GM12878 (cell line): ENCODE data around the gene CDC123. TPM values are rescaled to one million over a fixed set of nuclear protein-coding genes. Genes with fewer than 3 reads are reported as not detected.

ENCODE experiments used
- ATAC-seq: fragments of 200-7000 bp; cut with Tn5 transposase; 3 replicates; pipeline ENCODE4 v1.9.1; 2020; ENCODE audit warnings: mild to moderate bottlenecking, moderate library complexity
- BruUV-seq: library from RNA; stranded (reverse); fragments of 400-500 nt; replicated peaks from 2 replicates; lab custom pipeline; 2021; lab: Mats Ljungman, UMichigan
- CTCF ChIA-PET: fragments of 300-600 bp; sonication (Branson Sonifier 250); formaldehyde crosslinking; extraction: SDS; loops from one replicate; lab custom pipeline; 2021; ENCODE audit warnings: inconsistent platforms; lab: Yijun Ruan, JAX
- POLR2A ChIA-PET: fragments of 350-600 bp; formaldehyde crosslinking; extraction: SDS; loops from one replicate; lab custom pipeline; 2021; ENCODE audit warnings: inconsistent platforms; lab: Charles Lee
- RAD21 ChIA-PET: fragments of 300-600 bp; sonication (Branson Sonifier 250); formaldehyde crosslinking; loops from one replicate; lab custom pipeline; 2023; ENCODE audit warnings: antibody characterized with exemption; ENCODE audit not compliant: unreplicated experiment; lab: Charles Lee
- SMC1A ChIA-PET: fragments of 300-600 bp; sonication (Branson Sonifier 250); formaldehyde crosslinking; loops from one replicate; lab custom pipeline; 2023; ENCODE audit not compliant: unreplicated experiment, uncharacterized antibody; lab: Charles Lee
- DNase-seq: peaks from one replicate; pipeline ENCODE4 v3.0.0-alpha.2; 2011; ENCODE audit warnings: low read depth, low spot score
- FAIRE-seq: peaks from 3 replicates; lab custom pipeline; 2011; peaks lifted over from hg19 to GRCh38; lab: Jason Lieb, UNC
- H2AFZ ChIP-seq: 2 replicates; pipeline ENCODE4 v1.6.0; 2011; ENCODE audit warnings: low read depth, low read length, control low read depth; ENCODE audit not compliant: control insufficient read depth
- H3K27ac ChIP-seq: 2 replicates; pipeline ENCODE4 v1.5.1; 2011; ENCODE audit warnings: control low read depth; ENCODE audit not compliant: control insufficient read depth, insufficient read depth
- H3K27me3 ChIP-seq, 2 experiments: replicated peaks in 1 of 2; 2 replicates each; pipeline versions ENCODE4 v1.6.0 to v1.6.1; 2011; ENCODE audit warnings: low read length in 1 of 2; ENCODE audit not compliant: control insufficient read depth in 2 of 2, insufficient read depth in 2 of 2
- H3K36me3 ChIP-seq, 2 experiments: 2 replicates each; pipeline ENCODE4 v1.5.1; 2011; ENCODE audit warnings: low read length in 1 of 2; ENCODE audit not compliant: control insufficient read depth in 2 of 2, insufficient read depth in 2 of 2
- H3K4me1 ChIP-seq: 2 replicates; pipeline ENCODE4 v1.6.1; 2011; ENCODE audit warnings: mild to moderate bottlenecking, low read length, moderate library complexity, mixed read lengths; ENCODE audit not compliant: control insufficient read depth, insufficient read depth
- H3K4me2 ChIP-seq: 2 replicates; pipeline ENCODE4 v1.6.0; 2011; ENCODE audit warnings: control low read depth; ENCODE audit not compliant: control insufficient read depth, insufficient read depth
- H3K4me3 ChIP-seq: fragments of 200-600 bp; sonication (generic); 2 replicates; pipeline ENCODE4 v1.5.1; 2016
- H3K79me2 ChIP-seq: 2 replicates; pipeline ENCODE4 v1.6.0; 2011; ENCODE audit warnings: low read length; ENCODE audit not compliant: control insufficient read depth, insufficient read depth
- H3K9ac ChIP-seq: 2 replicates; pipeline ENCODE4 v1.8.0; 2011; ENCODE audit warnings: low read length, control low read depth, mixed read lengths; ENCODE audit not compliant: control insufficient read depth, insufficient read depth
- H3K9me3 ChIP-seq: replicated peaks from 3 replicates; pipeline ENCODE4 v1.5.1; 2011; ENCODE audit warnings: mild to moderate bottlenecking, low read length; ENCODE audit not compliant: control insufficient read depth, insufficient read depth
- H4K20me1 ChIP-seq: 2 replicates; pipeline ENCODE4 v1.6.0; 2011; ENCODE audit not compliant: control insufficient read depth, insufficient read depth
- CHD1 ChIP-seq: IDR thresholded peaks from 2 replicates; pipeline ENCODE4 v1.6.1; 2012; ENCODE audit warnings: low read depth, low read length, improper control_type of control experiment
- EED ChIP-seq: sonication (generic); IDR thresholded peaks from 2 replicates; pipeline ENCODE4 v1.6.1; 2016; ENCODE audit warnings: antibody characterized with exemption, low read depth
- HCFC1 ChIP-seq: fragments of 150-350 bp; IDR thresholded peaks from 2 replicates; pipeline ENCODE4 v1.6.1; 2014; ENCODE audit warnings: low read length
- IKZF2 ChIP-seq, 2 experiments: fragments of 450-650 bp; IDR thresholded peaks; 2 replicates each; pipeline ENCODE4 v1.6.1; 2017; ENCODE audit warnings: mild to moderate bottlenecking in 2 of 2, moderate library complexity in 2 of 2
- PAX5 ChIP-seq: IDR thresholded peaks from 2 replicates; pipeline ENCODE4 v1.6.1; 2011; ENCODE audit warnings: low read depth, low read length, borderline replicate concordance
- POLR2A ChIP-seq: IDR thresholded peaks from 2 replicates; pipeline ENCODE4 v1.6.1; 2011; ENCODE audit warnings: low read depth, mild to moderate bottlenecking, low read length
- RBBP5 ChIP-seq: fragments of 200-600 bp; sonication (generic); conservative IDR thresholded peaks from 2 replicates; pipeline ENCODE4 v1.6.1; 2016
- TAF1 ChIP-seq: IDR thresholded peaks from 2 replicates; pipeline ENCODE4 v1.6.1; 2011; ENCODE audit warnings: mild to moderate bottlenecking, low read depth, low read length, borderline replicate concordance
- WGBS: methylation state at CpG from one replicate; pipeline ENCODE4 v1.1.6; 2016; ENCODE audit warnings: low lambda C conversion rate; ENCODE audit not compliant: insufficient replicate concordance, insufficient coverage; ENCODE audit errors: missing lambda C conversion rate; 5-methylcytosine and 5-hydroxymethylcytosine counted together
- in situ Hi-C: fragments of 300-500 bp; cut with MboI; formaldehyde crosslinking; loops from 9 replicates; pipeline ENCODE4 v1.14.3; 2018; ENCODE audit warnings: mixed read lengths
- intact Hi-C: fragments of 100-400 bp; cut with micrococcal nuclease; formaldehyde crosslinking; loops from one replicate; pipeline ENCODE4 v1.14.2; 2022; ENCODE audit not compliant: unreplicated experiment
- polyA plus RNA-seq, 11 experiments: library from polyadenylated mRNA; depleted of rRNA in 4 of 11; unstranded in 6 of 11; stranded (reverse) in 5 of 11; fragments of >200 nt; fragmentation: Nextera tagmentation in 4 of 11; fragmentation: Illumina TruSeq in 1 of 11; extraction: Ambion mirVana in 4 of 11; extraction: Trizol in 1 of 11; gene quantifications; 1 replicate in 1 of 11; 2 replicates in 10 of 11; pipeline versions ENCODE4 v1.2.1 to v1.2.3, GENCODE V29; 2011 to 2016; ENCODE audit warnings: inconsistent platforms in 2 of 11, missing spikeins in 2 of 11, low read depth in 1 of 11
- total RNA-seq, 4 experiments: library from RNA; depleted of rRNA in 3 of 4; stranded (reverse); fragments of >200 nt in 3 of 4; fragmentation: Illumina TruSeq in 1 of 4; extraction: Trizol in 1 of 4; gene quantifications; 2 replicates each; pipeline versions ENCODE4 v1.2.1 to v1.2.3, GENCODE V29; 2013 to 2021
- TF ChIP-seq, protein P1 (sequence below): fragments of 450-650 bp; IDR thresholded peaks from 2 replicates; pipeline ENCODE4 v1.6.1; 2017; ENCODE audit warnings: mild to moderate bottlenecking, moderate library complexity
- TF ChIP-seq, protein P2 (sequence below): fragments of 450-650 bp; IDR thresholded peaks from 2 replicates; pipeline ENCODE4 v1.6.1; 2017; ENCODE audit warnings: mild to moderate bottlenecking
- TF ChIP-seq, protein P3 (sequence below): IDR thresholded peaks from 2 replicates; pipeline ENCODE4 v1.6.1; 2011; ENCODE audit warnings: borderline replicate concordance, low read depth, mild to moderate bottlenecking, moderate library complexity, low read length; ENCODE audit not compliant: insufficient read depth, poor library complexity, severe bottlenecking
- TF ChIP-seq, protein P4 (sequence below): IDR thresholded peaks from 2 replicates; pipeline ENCODE4 v1.6.1; 2012; ENCODE audit warnings: improper control_type of control experiment, low read depth, low read length; ENCODE audit not compliant: insufficient replicate concordance

CDC123 gene
- total and polyA plus RNA-seq, 10 of the 15 experiments (the other 5 are each of a cell fraction or from before 2014, with no cell fraction given), result 128 to 360 (median 209) TPM

DNA sequence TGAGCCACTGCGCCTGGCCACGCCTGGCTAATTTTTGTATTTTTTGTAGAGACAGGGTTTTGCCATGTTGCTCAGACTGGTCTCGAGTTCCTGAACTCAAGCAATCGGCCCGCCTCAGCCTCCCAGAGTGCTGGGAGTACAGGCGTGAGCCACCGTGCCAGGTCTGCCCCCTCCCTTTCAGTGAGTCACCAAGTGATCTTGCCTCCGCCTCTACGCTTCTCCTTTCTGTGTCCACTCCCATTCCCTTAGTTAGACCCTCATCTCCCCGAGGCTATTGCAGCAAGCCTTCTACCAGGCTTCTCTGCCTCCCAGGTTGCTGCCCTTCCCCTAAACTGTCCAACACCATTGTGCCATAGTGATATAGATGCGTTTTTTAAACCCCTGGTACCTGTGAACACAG, 32.9 kb downstream of the CDC123 start:
- DNase-seq, result no peak
- TF ChIP-seq IKZF2 (IDR thresholded peaks at IDR 0.05), result no peak
- TF ChIP-seq, protein P1, sequence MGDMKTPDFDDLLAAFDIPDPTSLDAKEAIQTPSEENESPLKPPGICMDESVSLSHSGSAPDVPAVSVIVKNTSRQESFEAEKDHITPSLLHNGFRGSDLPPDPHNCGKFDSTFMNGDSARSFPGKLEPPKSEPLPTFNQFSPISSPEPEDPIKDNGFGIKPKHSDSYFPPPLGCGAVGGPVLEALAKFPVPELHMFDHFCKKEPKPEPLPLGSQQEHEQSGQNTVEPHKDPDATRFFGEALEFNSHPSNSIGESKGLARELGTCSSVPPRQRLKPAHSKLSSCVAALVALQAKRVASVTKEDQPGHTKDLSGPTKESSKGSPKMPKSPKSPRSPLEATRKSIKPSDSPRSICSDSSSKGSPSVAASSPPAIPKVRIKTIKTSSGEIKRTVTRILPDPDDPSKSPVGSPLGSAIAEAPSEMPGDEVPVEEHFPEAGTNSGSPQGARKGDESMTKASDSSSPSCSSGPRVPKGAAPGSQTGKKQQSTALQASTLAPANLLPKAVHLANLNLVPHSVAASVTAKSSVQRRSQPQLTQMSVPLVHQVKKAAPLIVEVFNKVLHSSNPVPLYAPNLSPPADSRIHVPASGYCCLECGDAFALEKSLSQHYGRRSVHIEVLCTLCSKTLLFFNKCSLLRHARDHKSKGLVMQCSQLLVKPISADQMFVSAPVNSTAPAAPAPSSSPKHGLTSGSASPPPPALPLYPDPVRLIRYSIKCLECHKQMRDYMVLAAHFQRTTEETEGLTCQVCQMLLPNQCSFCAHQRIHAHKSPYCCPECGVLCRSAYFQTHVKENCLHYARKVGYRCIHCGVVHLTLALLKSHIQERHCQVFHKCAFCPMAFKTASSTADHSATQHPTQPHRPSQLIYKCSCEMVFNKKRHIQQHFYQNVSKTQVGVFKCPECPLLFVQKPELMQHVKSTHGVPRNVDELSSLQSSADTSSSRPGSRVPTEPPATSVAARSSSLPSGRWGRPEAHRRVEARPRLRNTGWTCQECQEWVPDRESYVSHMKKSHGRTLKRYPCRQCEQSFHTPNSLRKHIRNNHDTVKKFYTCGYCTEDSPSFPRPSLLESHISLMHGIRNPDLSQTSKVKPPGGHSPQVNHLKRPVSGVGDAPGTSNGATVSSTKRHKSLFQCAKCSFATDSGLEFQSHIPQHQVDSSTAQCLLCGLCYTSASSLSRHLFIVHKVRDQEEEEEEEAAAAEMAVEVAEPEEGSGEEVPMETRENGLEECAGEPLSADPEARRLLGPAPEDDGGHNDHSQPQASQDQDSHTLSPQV, result no peak
- TF ChIP-seq HCFC1, result no peak
- no peak for TF ChIP-seq RBBP5
- TF ChIP-seq, protein P2, sequence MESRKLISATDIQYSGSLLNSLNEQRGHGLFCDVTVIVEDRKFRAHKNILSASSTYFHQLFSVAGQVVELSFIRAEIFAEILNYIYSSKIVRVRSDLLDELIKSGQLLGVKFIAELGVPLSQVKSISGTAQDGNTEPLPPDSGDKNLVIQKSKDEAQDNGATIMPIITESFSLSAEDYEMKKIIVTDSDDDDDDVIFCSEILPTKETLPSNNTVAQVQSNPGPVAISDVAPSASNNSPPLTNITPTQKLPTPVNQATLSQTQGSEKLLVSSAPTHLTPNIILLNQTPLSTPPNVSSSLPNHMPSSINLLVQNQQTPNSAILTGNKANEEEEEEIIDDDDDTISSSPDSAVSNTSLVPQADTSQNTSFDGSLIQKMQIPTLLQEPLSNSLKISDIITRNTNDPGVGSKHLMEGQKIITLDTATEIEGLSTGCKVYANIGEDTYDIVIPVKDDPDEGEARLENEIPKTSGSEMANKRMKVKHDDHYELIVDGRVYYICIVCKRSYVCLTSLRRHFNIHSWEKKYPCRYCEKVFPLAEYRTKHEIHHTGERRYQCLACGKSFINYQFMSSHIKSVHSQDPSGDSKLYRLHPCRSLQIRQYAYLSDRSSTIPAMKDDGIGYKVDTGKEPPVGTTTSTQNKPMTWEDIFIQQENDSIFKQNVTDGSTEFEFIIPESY, result no peak
- TF ChIP-seq, protein P3, sequence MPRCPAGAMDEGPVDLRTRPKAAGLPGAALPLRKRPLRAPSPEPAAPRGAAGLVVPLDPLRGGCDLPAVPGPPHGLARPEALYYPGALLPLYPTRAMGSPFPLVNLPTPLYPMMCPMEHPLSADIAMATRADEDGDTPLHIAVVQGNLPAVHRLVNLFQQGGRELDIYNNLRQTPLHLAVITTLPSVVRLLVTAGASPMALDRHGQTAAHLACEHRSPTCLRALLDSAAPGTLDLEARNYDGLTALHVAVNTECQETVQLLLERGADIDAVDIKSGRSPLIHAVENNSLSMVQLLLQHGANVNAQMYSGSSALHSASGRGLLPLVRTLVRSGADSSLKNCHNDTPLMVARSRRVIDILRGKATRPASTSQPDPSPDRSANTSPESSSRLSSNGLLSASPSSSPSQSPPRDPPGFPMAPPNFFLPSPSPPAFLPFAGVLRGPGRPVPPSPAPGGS, result no peak
- TF ChIP-seq, protein P4, sequence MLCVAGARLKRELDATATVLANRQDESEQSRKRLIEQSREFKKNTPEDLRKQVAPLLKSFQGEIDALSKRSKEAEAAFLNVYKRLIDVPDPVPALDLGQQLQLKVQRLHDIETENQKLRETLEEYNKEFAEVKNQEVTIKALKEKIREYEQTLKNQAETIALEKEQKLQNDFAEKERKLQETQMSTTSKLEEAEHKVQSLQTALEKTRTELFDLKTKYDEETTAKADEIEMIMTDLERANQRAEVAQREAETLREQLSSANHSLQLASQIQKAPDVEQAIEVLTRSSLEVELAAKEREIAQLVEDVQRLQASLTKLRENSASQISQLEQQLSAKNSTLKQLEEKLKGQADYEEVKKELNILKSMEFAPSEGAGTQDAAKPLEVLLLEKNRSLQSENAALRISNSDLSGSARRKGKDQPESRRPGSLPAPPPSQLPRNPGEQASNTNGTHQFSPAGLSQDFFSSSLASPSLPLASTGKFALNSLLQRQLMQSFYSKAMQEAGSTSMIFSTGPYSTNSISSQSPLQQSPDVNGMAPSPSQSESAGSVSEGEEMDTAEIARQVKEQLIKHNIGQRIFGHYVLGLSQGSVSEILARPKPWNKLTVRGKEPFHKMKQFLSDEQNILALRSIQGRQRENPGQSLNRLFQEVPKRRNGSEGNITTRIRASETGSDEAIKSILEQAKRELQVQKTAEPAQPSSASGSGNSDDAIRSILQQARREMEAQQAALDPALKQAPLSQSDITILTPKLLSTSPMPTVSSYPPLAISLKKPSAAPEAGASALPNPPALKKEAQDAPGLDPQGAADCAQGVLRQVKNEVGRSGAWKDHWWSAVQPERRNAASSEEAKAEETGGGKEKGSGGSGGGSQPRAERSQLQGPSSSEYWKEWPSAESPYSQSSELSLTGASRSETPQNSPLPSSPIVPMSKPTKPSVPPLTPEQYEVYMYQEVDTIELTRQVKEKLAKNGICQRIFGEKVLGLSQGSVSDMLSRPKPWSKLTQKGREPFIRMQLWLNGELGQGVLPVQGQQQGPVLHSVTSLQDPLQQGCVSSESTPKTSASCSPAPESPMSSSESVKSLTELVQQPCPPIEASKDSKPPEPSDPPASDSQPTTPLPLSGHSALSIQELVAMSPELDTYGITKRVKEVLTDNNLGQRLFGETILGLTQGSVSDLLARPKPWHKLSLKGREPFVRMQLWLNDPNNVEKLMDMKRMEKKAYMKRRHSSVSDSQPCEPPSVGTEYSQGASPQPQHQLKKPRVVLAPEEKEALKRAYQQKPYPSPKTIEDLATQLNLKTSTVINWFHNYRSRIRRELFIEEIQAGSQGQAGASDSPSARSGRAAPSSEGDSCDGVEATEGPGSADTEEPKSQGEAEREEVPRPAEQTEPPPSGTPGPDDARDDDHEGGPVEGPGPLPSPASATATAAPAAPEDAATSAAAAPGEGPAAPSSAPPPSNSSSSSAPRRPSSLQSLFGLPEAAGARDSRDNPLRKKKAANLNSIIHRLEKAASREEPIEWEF, result no peak
- no peak for TF ChIP-seq CHD1
- no peak for TF ChIP-seq EED
- TF ChIP-seq PAX5, result no peak
- TF ChIP-seq TAF1, result no peak
- TF ChIP-seq POLR2A, result no peak
- TF ChIP-seq, all 136 proteins: peak for 0
- Histone ChIP-seq H3K9ac (no peak overlapping the region), H3K79me2 (no peaks in the 10 kb centered on the region), H3K4me2 (no peak overlapping the region), H3K4me1 (no peaks in the 10 kb centered on the region), H4K20me1 (no peaks in the 10 kb centered on the region), H3K27ac (no peak overlapping the region), H3K27me3 (no peaks in the 10 kb centered on the region), H3K36me3 (peaks cover 9 to 24% of the 10 kb centered on the region in 2 experiments), H2AFZ (no peak overlapping the region), H3K9me3 (no peaks in the 10 kb centered on the region), H3K4me3 (no peak overlapping the region)
- BruUV-seq, result no TSS peak
- ChIA-PET SMC1A (no interaction called here), CTCF (interaction anchor here (3.6 kb wide), 1 partner anchor 13 kb away, joined by 34 read pairs; no protein-coding TSS in a partner anchor), POLR2A (no interaction called here), RAD21 (no interaction called here)
- FAIRE-seq, result no peak
- 100% methylated on average over 11 of the region's 11 CpGs for WGBS
- ATAC-seq, result no peak
- in situ Hi-C loops, result no loop called here
- intact Hi-C loops, result no loop called here
